Trophoblast cell (in vitro differentiated cells and primary cell): ENCODE results near the gene APOB.

Experiments
- DNase-seq, 2 donors: peaks; one replicate each; pipeline ENCODE4 v3.0.0-alpha.2; 2016
- H2AFZ ChIP-seq: 2 replicates; pipeline ENCODE4 v1.6.1; 2013; ENCODE audit warnings: low read length, moderate library complexity, mild to moderate bottlenecking; ENCODE audit not compliant: insufficient read depth, poor library complexity
- H2AK5ac ChIP-seq: 2 replicates; pipeline ENCODE4 v1.6.1; 2013; ENCODE audit warnings: mild to moderate bottlenecking, low read length
- H2BK120ac ChIP-seq: 2 replicates; pipeline ENCODE4 v1.6.1; 2013; ENCODE audit warnings: low read length, mild to moderate bottlenecking, moderate library complexity; ENCODE audit not compliant: insufficient read depth, poor library complexity
- H2BK12ac ChIP-seq: 2 replicates; pipeline ENCODE4 v1.6.1; 2013; ENCODE audit warnings: mild to moderate bottlenecking, low read length, moderate library complexity
- H2BK5ac ChIP-seq: 2 replicates; pipeline ENCODE4 v1.6.1; 2013; ENCODE audit warnings: low read length, low read depth, moderate library complexity, mild to moderate bottlenecking; ENCODE audit not compliant: poor library complexity
- H3K14ac ChIP-seq: 2 replicates; pipeline ENCODE4 v1.6.1; 2013; ENCODE audit warnings: mild to moderate bottlenecking, low read length
- H3K18ac ChIP-seq: 2 replicates; pipeline ENCODE4 v1.6.1; 2013; ENCODE audit warnings: mild to moderate bottlenecking, low read length
- H3K23ac ChIP-seq: 2 replicates; pipeline ENCODE4 v1.6.1; 2013; ENCODE audit warnings: low read length
- H3K27ac ChIP-seq: 2 replicates; pipeline ENCODE4 v1.5.1; 2013; ENCODE audit warnings: low read depth, mild to moderate bottlenecking, inconsistent platforms, low read length, moderate library complexity
- H3K27me3 ChIP-seq: 2 replicates; pipeline ENCODE4 v1.6.1; 2013; ENCODE audit warnings: inconsistent platforms, mild to moderate bottlenecking, low read length, moderate library complexity; ENCODE audit not compliant: insufficient read depth
- H3K36me3 ChIP-seq, 2 experiments: 1 replicate in 1 of 2; 2 replicates in 1 of 2; pipeline ENCODE4 v1.6.1; 2013; ENCODE audit warnings: low read length in 2 of 2, mild to moderate bottlenecking in 2 of 2, moderate library complexity in 1 of 2; ENCODE audit not compliant: insufficient read depth in 2 of 2, control insufficient read depth in 1 of 2
- H3K4ac ChIP-seq: 2 replicates; pipeline ENCODE4 v1.6.1; 2013; ENCODE audit warnings: low read depth, mild to moderate bottlenecking, low read length, moderate library complexity
- H3K4me1 ChIP-seq, 2 experiments: 1 replicate in 1 of 2; 2 replicates in 1 of 2; pipeline ENCODE4 v1.6.1; 2013; ENCODE audit warnings: low read length in 2 of 2, mild to moderate bottlenecking in 2 of 2, moderate library complexity in 1 of 2; ENCODE audit not compliant: insufficient read depth in 2 of 2, control insufficient read depth in 1 of 2
- H3K4me2 ChIP-seq: 2 replicates; pipeline ENCODE4 v1.6.1; 2013; ENCODE audit warnings: inconsistent platforms, mild to moderate bottlenecking, low read length, moderate library complexity
- H3K4me3 ChIP-seq: 2 replicates; pipeline ENCODE4 v1.5.1; 2013; ENCODE audit warnings: mild to moderate bottlenecking, low read depth, low read length, inconsistent platforms
- H3K79me1 ChIP-seq: one replicate; pipeline ENCODE4 v1.6.1; 2013; ENCODE audit warnings: low read length
- H3K79me2 ChIP-seq: 2 replicates; pipeline ENCODE4 v1.6.1; 2013; ENCODE audit warnings: low read length, mild to moderate bottlenecking; ENCODE audit not compliant: control insufficient read depth, insufficient read depth, poor library complexity
- H3K9ac ChIP-seq: 2 replicates; pipeline ENCODE4 v1.6.1; 2013; ENCODE audit warnings: mild to moderate bottlenecking, low read length
- H3K9me3 ChIP-seq: 2 replicates; pipeline ENCODE4 v1.6.1; 2013; ENCODE audit warnings: low read depth, mild to moderate bottlenecking, control low read depth, inconsistent platforms, low read length; ENCODE audit not compliant: insufficient read depth
- H4K12ac ChIP-seq: 2 replicates; pipeline ENCODE4 v1.6.1; 2013; ENCODE audit warnings: low read depth, mild to moderate bottlenecking, low read length, moderate library complexity
- H4K8ac ChIP-seq: 2 replicates; pipeline ENCODE4 v1.6.1; 2013; ENCODE audit warnings: low read depth, mild to moderate bottlenecking, low read length, moderate library complexity
- H4K91ac ChIP-seq: one replicate; pipeline ENCODE4 v1.6.1; 2013; ENCODE audit warnings: low read depth, mild to moderate bottlenecking, low read length, moderate library complexity
- WGBS: extraction: QIAGEN DNeasy Blood & Tissue Kit; methylation state at CpG from one replicate; pipeline ENCODE4 v1.1.7; 2013; ENCODE audit warnings: missing lambda C conversion rate; ENCODE audit not compliant: insufficient read length, insufficient coverage; ENCODE audit errors: extremely low coverage; 5-methylcytosine and 5-hydroxymethylcytosine counted together

APOB gene

DNA sequence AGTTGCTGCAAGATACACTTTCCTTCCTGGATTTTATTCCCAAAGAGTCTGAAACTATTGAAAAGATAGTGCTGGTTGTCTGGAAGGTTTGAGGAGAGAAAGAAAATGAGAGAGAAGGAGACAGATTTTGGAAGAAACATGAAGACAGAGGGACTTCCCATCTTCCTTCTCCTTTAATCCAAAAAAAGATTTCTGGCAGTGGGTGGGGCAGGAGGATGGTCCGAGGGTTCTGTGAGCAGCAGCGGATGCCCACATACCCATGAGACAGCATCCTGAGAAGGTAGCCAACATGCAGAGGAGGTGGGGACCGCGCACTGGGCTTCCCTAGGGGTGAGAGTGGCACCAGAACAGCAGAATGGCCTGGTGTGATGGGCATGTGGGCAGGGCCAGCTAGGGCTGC, 84.6 kb downstream of the APOB start:
- Histone ChIP-seq H3K4ac (no peak overlapping the region), H3K14ac (no peak overlapping the region), H4K8ac (no peak overlapping the region), H4K91ac (no peak overlapping the region), H2BK12ac (no peak overlapping the region), H3K79me1 (no peaks in the 10 kb centered on the region), H3K4me1 (no peaks in the 10 kb centered on the region), H4K12ac (no peak overlapping the region), H3K9me3 (peaks cover 2% of the 10 kb centered on the region), H3K9ac (no peak overlapping the region), H3K79me2 (no peaks in the 10 kb centered on the region), H2AK5ac (no peak overlapping the region), H3K18ac (no peak overlapping the region), H3K4me3 (no peak overlapping the region), H3K4me2 (no peak overlapping the region), H2AFZ (no peak overlapping the region), H3K23ac (no peak overlapping the region), H3K27me3 (no peaks in the 10 kb centered on the region), H2BK5ac (no peak overlapping the region), H3K36me3 (no peaks in the 10 kb centered on the region), H3K27ac (no peak overlapping the region), H2BK120ac (no peak overlapping the region)
- DNase-seq, result no peak
- WGBS, result no CpG with 5 or more reads among the region's 4 CpGs

DNA sequence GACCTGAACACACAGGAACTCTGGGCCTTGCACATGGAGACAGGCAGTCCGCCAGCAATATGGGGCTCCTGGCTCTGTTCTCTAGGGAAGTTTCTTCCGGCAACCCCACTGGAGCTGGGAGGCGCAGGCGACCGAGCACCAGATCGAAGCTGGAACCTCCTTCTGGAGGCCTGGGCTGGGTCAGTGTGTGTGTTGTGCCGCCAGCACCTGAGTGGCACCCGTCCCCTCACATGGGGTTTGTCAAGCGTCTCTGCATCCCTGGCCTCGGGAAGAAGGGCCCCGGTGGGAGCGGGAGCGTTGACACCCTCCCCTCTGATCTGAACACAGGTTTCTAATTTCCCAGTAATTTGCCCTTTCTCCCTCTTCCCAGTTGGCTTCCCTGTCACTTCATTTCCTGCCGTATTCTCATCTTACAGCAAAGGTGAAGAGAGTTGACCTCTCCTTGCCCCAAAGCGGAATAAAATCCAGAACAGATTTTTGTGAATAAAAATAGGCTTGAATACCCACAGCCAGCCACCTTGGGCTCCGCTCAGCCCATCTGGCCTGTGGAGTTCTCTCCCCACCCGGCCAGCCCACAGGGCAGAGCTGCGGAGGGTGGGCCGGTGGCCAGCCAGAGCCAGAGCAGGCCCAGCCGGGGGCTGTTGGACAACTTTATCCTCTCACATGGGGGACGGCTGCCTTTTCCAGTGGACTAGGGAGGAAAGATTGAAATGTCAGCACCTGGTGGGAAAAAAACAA, 85.9 kb downstream of the APOB start:
- DNase-seq, result no peak
- no peaks in the 10 kb centered on the region for H3K36me3 ChIP-seq
- H3K4me3 ChIP-seq, result no peak overlapping the region
- H2AK5ac ChIP-seq, result no peak overlapping the region
- H4K12ac ChIP-seq, result no peak overlapping the region
- no peak overlapping the region for H3K18ac ChIP-seq
- H4K8ac ChIP-seq, result no peak overlapping the region
- H3K4ac ChIP-seq, result no peak overlapping the region
- no peaks in the 10 kb centered on the region for H3K79me1 ChIP-seq
- H3K23ac ChIP-seq, result no peak overlapping the region
- WGBS, result no CpG with 5 or more reads among the region's 21 CpGs
- H2BK5ac ChIP-seq, result no peak overlapping the region
- H3K27ac ChIP-seq, result no peak overlapping the region
- H3K9me3 ChIP-seq, result peaks cover 6% of the 10 kb centered on the region
- H3K14ac ChIP-seq, result no peak overlapping the region
- H2BK12ac ChIP-seq, result no peak overlapping the region
- no peak overlapping the region for H4K91ac ChIP-seq
- H3K79me2 ChIP-seq, result no peaks in the 10 kb centered on the region
- no peaks in the 10 kb centered on the region for H3K4me1 ChIP-seq
- H3K4me2 ChIP-seq, result no peak overlapping the region
- H3K9ac ChIP-seq, result no peak overlapping the region
- H2AFZ ChIP-seq, result no peak overlapping the region
- no peak overlapping the region for H2BK120ac ChIP-seq
- no peaks in the 10 kb centered on the region for H3K27me3 ChIP-seq

DNA sequence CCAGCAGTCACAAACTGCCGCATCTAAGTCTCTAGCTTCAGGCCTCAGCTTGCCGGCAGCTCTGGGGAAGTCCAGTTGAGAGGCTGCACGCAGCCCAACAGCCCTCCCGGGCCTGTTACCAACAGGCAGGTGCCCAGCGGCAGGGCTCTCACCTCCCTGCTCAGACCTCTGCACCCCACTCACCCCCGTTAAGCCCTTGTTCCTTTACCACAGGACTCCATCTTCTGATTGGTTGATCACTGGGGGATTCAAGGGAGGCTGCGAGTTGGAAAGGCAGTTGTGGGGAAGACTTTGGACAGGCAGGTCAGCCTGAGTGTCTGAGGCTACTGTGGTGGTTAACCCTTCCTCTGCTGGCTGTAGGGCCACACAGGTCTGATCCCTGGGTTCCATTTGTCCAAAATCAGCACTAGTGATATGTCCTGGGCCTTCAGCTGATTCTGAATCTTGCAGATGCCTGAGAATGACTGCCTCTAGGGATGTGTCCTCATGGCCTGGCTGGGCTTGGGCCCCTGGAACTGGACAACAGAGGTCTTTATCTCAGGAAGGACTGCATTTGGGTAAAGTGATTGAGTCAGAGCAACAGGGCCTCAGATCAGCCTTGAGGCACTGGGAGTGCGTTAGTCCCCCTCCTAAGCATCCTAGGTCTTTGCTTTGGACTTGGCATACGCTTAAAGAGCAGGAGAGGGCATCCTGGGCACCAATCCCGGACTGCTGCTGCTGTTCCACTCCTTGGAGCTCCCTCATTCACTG, 88.4 kb downstream of the APOB start:
- Histone ChIP-seq H3K27ac (no peak overlapping the region), H4K91ac (no peak overlapping the region), H4K8ac (no peak overlapping the region), H3K4me2 (no peak overlapping the region), H3K18ac (no peak overlapping the region), H3K36me3 (no peaks in the 10 kb centered on the region), H3K9me3 (peaks cover 6% of the 10 kb centered on the region), H2BK120ac (no peak overlapping the region), H3K4me1 (no peaks in the 10 kb centered on the region), H3K79me2 (no peaks in the 10 kb centered on the region), H3K4ac (no peak overlapping the region), H3K23ac (no peak overlapping the region), H3K4me3 (no peak overlapping the region), H2BK5ac (no peak overlapping the region), H3K27me3 (no peaks in the 10 kb centered on the region), H2AK5ac (no peak overlapping the region), H3K14ac (no peak overlapping the region), H3K9ac (no peak overlapping the region), H3K79me1 (no peaks in the 10 kb centered on the region), H2AFZ (no peak overlapping the region), H2BK12ac (no peak overlapping the region), H4K12ac (no peak overlapping the region)
- no peak for DNase-seq
- no CpG with 5 or more reads among the region's 10 CpGs for WGBS

DNA sequence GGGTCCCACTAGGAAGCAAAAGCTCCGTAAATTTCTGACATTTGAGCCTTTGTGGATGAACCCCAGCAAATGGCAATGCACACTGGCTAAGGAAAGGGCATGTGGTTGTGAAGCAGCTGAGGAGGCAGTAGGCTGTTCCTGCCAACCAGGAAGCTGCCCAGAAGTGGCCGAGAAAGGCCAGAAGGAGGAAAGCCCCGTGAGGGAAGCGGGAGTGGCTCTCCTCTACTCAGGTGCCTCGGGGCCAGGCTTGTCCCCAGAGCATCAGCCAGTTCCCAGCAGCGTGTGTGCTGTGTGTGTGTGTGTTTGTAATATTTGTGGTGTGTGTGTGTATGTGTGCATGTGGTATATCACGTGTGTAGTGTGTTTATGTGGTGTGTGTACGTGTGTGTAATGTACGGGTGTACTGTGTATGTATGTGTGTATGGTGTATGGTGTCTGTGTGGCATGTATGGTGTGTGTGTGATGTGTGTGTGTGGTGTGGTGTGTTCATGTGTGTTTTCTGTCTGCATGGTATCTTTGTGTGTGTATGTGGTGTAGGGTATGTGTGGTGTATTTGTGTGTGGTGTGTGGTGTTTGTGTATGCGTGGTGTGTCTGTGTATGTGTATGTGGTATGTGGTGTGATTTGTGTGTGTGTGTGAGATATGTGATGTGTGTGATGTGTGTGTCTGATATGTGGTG, 90.6 kb downstream of the APOB start:
- Histone ChIP-seq H3K9me3 (peaks cover 6% of the 10 kb centered on the region), H3K27me3 (no peaks in the 10 kb centered on the region), H4K8ac (no peak overlapping the region), H3K18ac (no peak overlapping the region), H2BK120ac (no peak overlapping the region), H3K14ac (no peak overlapping the region), H3K79me1 (no peaks in the 10 kb centered on the region), H3K27ac (no peak overlapping the region), H2BK5ac (no peak overlapping the region), H3K4me3 (peak overlapping the region; percentile 41), H3K23ac (peak overlapping the region; percentile 43), H2AFZ (no peak overlapping the region), H3K36me3 (no peaks in the 10 kb centered on the region), H3K79me2 (no peaks in the 10 kb centered on the region), H3K9ac (no peak overlapping the region), H4K12ac (no peak overlapping the region), H3K4me1 (no peaks in the 10 kb centered on the region), H3K4me2 (no peak overlapping the region), H2AK5ac (no peak overlapping the region), H4K91ac (no peak overlapping the region), H2BK12ac (no peak overlapping the region), H3K4ac (no peak overlapping the region)
- no peak for DNase-seq
- 100% methylated on average over 4 of the region's 10 CpGs for WGBS
